Bronchial epithelial cell (primary cell): ENCODE results near the gene NCAM1. TPM values are rescaled to one million over a fixed set of nuclear protein-coding genes. Genes with fewer than 3 reads are reported as not detected.
A peak's percentile ranks its signal among the peaks of the same experiment; 100 is the strongest.

Experiments
- DNase-seq: peaks from one replicate; pipeline ENCODE4 v3.0.0-alpha.2; 2010; ENCODE audit warnings: low read depth
- FAIRE-seq: peaks from 2 replicates; lab custom pipeline; 2011; peaks lifted over from hg19 to GRCh38; lab: Jason Lieb, UNC
- H3K27me3 ChIP-seq: 2 replicates; pipeline ENCODE4 v1.5.1; 2011; ENCODE audit warnings: low read length; ENCODE audit not compliant: control insufficient read depth, insufficient read depth
- H3K36me3 ChIP-seq: 2 replicates; pipeline ENCODE4 v1.5.1; 2011; ENCODE audit warnings: low read length; ENCODE audit not compliant: control insufficient read depth, insufficient read depth
- H3K4me3 ChIP-seq: 2 replicates; pipeline ENCODE4 v1.5.1; 2011; ENCODE audit warnings: mild to moderate bottlenecking, low read depth, low read length, control low read depth
- total RNA-seq: library from RNA; depleted of rRNA; stranded (reverse); fragments of >200 nt; gene quantifications from 2 replicates; pipeline ENCODE4 v1.2.1, GENCODE V29; 2014
- TF ChIP-seq, protein P1 (sequence below): IDR thresholded peaks from 2 replicates; pipeline ENCODE4 v1.5.1; 2011; ENCODE audit warnings: mild to moderate bottlenecking, moderate library complexity, low read length, control low read depth, inconsistent platforms; ENCODE audit not compliant: insufficient read depth, severe bottlenecking

The NCAM1 gene
- total RNA-seq, 1 donor from 2014 or later, result under 0.01 TPM

DNA sequence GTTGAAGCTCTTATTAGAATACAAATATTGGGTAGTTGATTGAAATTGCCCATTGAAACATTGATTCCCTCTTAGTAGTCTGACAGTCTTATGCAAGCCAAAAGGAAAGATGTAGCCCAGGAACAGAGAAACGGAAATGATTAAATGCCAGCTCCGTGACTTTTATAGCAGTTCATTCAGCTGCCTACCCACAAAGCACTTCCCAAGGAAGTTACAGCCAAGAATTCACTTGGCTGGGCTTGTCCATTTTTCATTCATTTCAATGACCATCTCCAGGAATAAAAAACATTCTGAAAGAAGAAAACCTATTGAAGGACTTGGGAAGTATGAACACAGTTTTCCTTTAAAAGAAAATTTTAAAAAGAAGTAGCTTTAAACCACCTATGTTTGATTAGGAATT, 62.0 kb downstream of the NCAM1 start:
- TF ChIP-seq, protein P1, sequence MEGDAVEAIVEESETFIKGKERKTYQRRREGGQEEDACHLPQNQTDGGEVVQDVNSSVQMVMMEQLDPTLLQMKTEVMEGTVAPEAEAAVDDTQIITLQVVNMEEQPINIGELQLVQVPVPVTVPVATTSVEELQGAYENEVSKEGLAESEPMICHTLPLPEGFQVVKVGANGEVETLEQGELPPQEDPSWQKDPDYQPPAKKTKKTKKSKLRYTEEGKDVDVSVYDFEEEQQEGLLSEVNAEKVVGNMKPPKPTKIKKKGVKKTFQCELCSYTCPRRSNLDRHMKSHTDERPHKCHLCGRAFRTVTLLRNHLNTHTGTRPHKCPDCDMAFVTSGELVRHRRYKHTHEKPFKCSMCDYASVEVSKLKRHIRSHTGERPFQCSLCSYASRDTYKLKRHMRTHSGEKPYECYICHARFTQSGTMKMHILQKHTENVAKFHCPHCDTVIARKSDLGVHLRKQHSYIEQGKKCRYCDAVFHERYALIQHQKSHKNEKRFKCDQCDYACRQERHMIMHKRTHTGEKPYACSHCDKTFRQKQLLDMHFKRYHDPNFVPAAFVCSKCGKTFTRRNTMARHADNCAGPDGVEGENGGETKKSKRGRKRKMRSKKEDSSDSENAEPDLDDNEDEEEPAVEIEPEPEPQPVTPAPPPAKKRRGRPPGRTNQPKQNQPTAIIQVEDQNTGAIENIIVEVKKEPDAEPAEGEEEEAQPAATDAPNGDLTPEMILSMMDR, result no peak
- H3K4me3 ChIP-seq, result no peak overlapping the region
- no peaks in the 10 kb centered on the region for H3K27me3 ChIP-seq
- no peaks in the 10 kb centered on the region for H3K36me3 ChIP-seq
- DNase-seq, result peak; percentile 50
- FAIRE-seq, result no peak

DNA sequence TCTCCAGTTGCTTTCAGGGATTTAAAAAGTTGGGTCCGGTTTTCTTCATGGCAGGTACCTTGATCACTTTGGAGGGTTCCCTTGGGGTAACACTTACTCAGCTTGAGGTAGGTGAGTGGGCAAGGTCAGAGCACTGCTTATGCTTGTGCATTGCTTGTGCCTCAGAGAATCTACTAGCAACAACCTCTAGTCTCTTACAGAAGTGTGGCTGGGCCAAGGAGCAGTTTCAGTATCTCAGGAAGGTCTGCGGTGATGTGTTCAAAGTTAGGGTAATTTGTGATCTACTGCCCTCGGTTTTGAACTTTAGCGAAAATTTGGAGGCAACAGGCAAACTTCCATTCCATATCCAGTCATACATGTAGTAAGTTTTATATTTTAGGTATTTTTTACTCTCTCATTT, 62.8 kb downstream of the NCAM1 start:
- Histone ChIP-seq H3K4me3 (no peak overlapping the region), H3K36me3 (no peaks in the 10 kb centered on the region), H3K27me3 (no peaks in the 10 kb centered on the region)
- no peak for DNase-seq
- FAIRE-seq, result no peak
- TF ChIP-seq, protein P1, result no peak

DNA sequence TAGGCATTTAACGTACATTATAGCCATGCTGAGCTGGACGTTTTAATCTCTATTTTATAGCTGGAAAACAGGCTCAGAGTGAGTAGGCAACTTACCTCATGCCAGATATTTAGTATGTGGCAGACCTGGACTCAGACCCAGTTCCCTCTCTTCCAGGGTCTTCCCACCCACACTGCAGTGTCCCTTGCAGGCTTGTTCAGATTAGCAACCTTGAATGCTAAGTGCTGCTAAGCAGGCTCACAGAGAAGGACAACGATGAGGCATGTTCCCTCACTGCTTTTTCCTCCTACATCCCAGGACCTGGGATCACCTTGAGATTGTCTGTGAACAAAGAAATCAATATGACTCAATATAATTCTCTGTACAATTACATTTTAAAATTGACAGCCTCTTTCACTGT, 65.6 kb downstream of the NCAM1 start:
- no peaks in the 10 kb centered on the region for H3K27me3 ChIP-seq
- H3K4me3 ChIP-seq, result no peak overlapping the region
- H3K36me3 ChIP-seq, result no peaks in the 10 kb centered on the region
- TF ChIP-seq, protein P1, result no peak
- FAIRE-seq (no peak), DNase-seq (no peak)

DNA sequence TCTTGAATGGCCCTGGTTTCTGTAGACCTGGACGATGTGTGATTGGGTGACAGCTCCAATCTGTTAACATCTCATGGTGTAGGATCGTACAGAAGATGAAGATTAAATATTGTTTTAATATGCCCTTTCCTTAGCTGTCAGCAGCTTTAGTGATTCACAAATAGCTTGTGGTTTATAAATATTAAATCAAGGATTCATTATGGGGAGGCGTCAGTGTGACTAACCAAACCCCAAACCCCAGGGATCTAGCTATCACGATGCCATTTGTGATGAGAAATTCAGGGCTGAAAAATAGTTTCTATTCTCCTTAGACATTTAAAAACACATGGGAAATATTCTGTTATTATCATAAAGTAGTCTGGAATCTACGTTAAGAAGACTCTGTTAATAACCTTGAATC, 73.4 kb downstream of the NCAM1 start:
- Histone ChIP-seq H3K4me3 (no peak overlapping the region), H3K27me3 (no peaks in the 10 kb centered on the region), H3K36me3 (no peaks in the 10 kb centered on the region)
- DNase-seq (peak; percentile 21), FAIRE-seq (no peak)
- TF ChIP-seq, protein P1, result no peak

DNA sequence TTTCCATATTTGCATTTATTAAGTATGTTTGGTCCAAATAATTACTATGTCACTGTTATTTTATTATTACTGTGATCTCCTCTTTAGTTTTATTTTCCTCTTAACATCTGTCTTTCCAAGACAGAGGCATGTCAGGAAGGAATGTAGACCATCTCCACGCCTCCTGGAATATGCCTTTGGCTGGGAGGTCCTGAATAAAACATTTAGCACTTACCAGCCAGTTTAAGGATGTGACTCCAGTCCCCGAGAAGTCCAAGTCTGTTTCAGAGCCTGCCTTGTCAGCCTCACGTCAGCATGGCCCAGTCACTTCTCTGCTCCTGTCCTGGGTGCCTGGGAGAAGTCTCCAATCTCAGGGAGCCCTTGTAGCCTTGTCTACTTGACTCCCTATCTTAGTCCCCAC, 74.5 kb downstream of the NCAM1 start:
- Histone ChIP-seq H3K4me3 (no peak overlapping the region), H3K36me3 (no peaks in the 10 kb centered on the region), H3K27me3 (no peaks in the 10 kb centered on the region)
- TF ChIP-seq, protein P1, result no peak
- no peak for FAIRE-seq
- no peak for DNase-seq

DNA sequence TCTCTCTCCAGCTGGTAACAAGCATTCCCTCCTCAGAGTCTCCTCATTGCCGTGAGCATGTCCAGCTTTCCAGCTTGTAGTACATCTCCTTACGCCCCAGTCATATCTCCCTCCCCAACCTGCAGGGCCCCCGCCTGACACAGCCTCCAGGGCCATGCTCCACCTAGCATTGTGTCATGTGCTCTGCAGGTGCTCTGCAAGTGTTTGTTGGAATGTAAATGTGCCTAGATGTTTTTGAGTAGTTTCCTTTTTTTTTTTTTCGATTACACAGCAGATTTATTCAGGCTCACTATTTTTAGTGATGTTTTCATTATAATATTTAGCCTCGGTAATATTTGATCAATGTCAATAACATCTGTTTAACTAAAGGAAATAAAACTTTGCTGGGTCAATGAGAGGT, 82.5 kb downstream of the NCAM1 start:
- TF ChIP-seq, protein P1, result no peak
- Histone ChIP-seq H3K4me3 (no peak overlapping the region), H3K27me3 (no peaks in the 10 kb centered on the region), H3K36me3 (no peaks in the 10 kb centered on the region)
- no peak for FAIRE-seq
- no peak for DNase-seq
